Measurements from ENCODE around the gene RNF181. TPM values are rescaled to one million over a fixed set of nuclear protein-coding genes. Genes with fewer than 3 reads are reported as not detected.

Gene RNF181
- total RNA-seq, 1 experiment from 2014 or later = 123 TPM

DNA sequence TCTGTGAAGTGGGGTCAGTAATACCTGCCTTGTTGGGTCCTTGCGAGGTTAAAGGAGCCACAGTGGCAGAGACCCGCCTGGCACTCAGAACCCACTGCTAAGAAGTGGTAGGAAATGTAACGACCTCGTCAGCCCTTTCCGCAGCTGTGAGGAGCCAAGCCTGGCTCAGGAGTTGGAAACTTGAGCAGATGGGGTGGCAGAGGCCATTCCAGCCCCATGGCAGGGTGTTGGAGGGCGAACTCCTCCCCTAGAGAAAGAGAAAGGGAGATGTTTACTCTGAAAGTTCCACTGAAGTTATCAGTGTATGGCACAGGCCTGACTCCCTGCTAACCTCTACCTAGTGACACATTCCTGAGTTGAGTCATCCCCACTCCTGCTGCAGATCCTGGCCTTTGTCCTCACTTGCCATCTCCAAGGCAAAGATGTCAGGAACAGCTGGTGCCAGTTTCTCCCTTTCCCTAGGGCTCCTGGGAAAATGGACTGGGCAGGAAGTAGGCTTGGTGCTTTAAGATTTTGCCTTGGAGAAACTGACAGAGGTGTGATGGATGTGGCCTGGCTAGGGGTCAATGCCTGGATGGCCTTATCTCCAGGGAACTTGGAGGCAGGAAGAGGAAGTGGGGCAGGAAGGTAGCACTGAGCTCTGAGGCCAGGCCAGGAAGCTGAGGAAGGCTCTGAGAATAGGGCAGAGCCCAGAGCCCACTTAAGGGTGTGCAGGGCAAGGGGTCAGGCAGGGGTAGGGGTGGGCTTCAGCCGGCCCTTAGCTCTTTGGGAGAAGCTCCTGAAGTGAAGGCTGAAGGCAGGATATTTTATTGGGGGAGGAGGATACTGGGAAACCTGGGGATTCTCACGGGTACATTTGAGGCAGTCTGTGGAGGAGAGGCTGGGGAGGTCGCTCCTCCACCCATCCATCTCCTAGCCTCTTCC lies 10.4 kb upstream of the RNF181 start:
- DNase-seq = peak; percentile 79 to 90
- Mint-ChIP-seq H3K36me3 (ENCODE audit: insufficient read depth, unreplicated experiment) (peaks cover 31% of the 10 kb centered on the region), H3K4me3 (ENCODE audit: unreplicated experiment) (peak overlapping the region; percentile 76), H3K4me1 (ENCODE audit: low read depth, unreplicated experiment) (peaks cover 34% of the 10 kb centered on the region), H3K27me3 (ENCODE audit: insufficient read depth, unreplicated experiment) (peaks cover 10% of the 10 kb centered on the region), H3K9me3 (ENCODE audit: unreplicated experiment) (no peaks in the 10 kb centered on the region), H3K27ac (ENCODE audit: unreplicated experiment) (peak overlapping the region; percentile 83)
- ChIA-PET CTCF (interaction anchor here (0.6 to 1.0 kb wide), 2 partner anchors 13 to 148 kb away, joined by 3 to 9 read pairs; no protein-coding TSS in a partner anchor), POLR2A (interaction anchor here (0.6 to 1.2 kb wide), 5 partner anchors 10 to 523 kb away, joined by 3 to 8 read pairs (median 6); partner anchors contain the start of genes C2orf68, GGCX and RNF181)
- BruUV-seq (replicated peaks) = TSS peak; percentile 38
- H3K4me1 ChIP-seq = peaks cover 27% of the 10 kb centered on the region
- no peaks in the 10 kb centered on the region; the same call in 1 of the 2 replicates for H3K36me3 ChIP-seq (ENCODE audit: control insufficient read depth, insufficient read depth, low read length)
- no peaks in the 10 kb centered on the region for H3K9me3 ChIP-seq
- TF ChIP-seq CTCF (IDR thresholded peaks at IDR 0.05; ENCODE audit: insufficient read depth in 1 of 2, low read depth in 1 of 2, low read length in 1 of 2, severe bottlenecking in 1 of 2, unreplicated experiment in 1 of 2) = no peak
- peak overlapping the region; percentile 47 for H3K4me3 ChIP-seq (ENCODE audit: low read depth, low read length)
- H3K27me3 ChIP-seq (replicated peaks; ENCODE audit: control insufficient read depth, insufficient read depth, low read length) = no peaks in the 10 kb centered on the region
- intact Hi-C loops (cut with micrococcal nuclease; ENCODE audit: unreplicated experiment) = loop anchor here (1.0 kb wide), 4 partner anchors 8 to 24 kb away; partner anchors contain the start of genes GGCX, RNF181, TMEM150A and VAMP8

DNA sequence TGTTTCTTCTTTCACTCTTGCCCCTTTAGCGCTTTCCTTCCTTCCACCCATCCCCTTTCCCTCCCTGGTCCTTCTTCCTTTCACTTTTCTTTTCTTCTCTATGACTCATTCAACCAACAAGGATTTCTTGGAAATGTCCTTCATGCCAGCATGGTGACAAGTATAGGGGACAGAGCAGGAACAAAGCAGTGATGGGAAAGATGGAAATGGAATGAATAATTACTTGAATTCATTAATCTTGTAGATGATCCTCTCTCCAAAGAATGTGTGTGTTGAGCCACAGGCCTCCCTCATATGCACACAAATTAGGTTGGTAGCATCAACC lies 9.8 kb upstream of the RNF181 start:
- POLR2A ChIA-PET = interaction anchor here (1.0 to 1.2 kb wide), 4 partner anchors 9 to 26 kb away, joined by 3 to 8 read pairs (median 6); partner anchors contain the start of genes C2orf68, GGCX and RNF181
- Mint-ChIP-seq H3K27ac (ENCODE audit: unreplicated experiment) (no peak overlapping the region), H3K9me3 (ENCODE audit: unreplicated experiment) (no peaks in the 10 kb centered on the region), H3K36me3 (ENCODE audit: insufficient read depth, unreplicated experiment) (peaks cover 31% of the 10 kb centered on the region), H3K27me3 (ENCODE audit: insufficient read depth, unreplicated experiment) (peaks cover 10% of the 10 kb centered on the region), H3K4me1 (ENCODE audit: low read depth, unreplicated experiment) (peaks cover 41% of the 10 kb centered on the region), H3K4me3 (ENCODE audit: unreplicated experiment) (peak overlapping the region; percentile 76)
- H3K36me3 ChIP-seq (ENCODE audit: control insufficient read depth, insufficient read depth, low read length) = no peaks in the 10 kb centered on the region; the same call in 1 of the 2 replicates
- TF ChIP-seq CTCF (IDR thresholded peaks at IDR 0.05; ENCODE audit: insufficient read depth in 1 of 2, low read depth in 1 of 2, low read length in 1 of 2, severe bottlenecking in 1 of 2, unreplicated experiment in 1 of 2) = no peak
- no TSS peak for BruUV-seq (replicated peaks)
- DNase-seq = no peak
- H3K27me3 ChIP-seq (replicated peaks; ENCODE audit: control insufficient read depth, insufficient read depth, low read length) = no peaks in the 10 kb centered on the region
- CTCF ChIA-PET = interaction anchor here (0.6 to 1.0 kb wide), 2 partner anchors 12 to 148 kb away, joined by 3 to 9 read pairs; no protein-coding TSS in a partner anchor
- peaks cover 33% of the 10 kb centered on the region for H3K4me1 ChIP-seq
- intact Hi-C loops (cut with micrococcal nuclease; ENCODE audit: unreplicated experiment) = loop anchor here (1.0 kb wide), 4 partner anchors 8 to 24 kb away; partner anchors contain the start of genes GGCX, RNF181, TMEM150A and VAMP8
- H3K4me3 ChIP-seq (ENCODE audit: low read depth, low read length) = no peak overlapping the region
- no peaks in the 10 kb centered on the region for H3K9me3 ChIP-seq

GRCh38 chr2:85588236-85588635 lies 7.3 kb upstream of the RNF181 start:
- no TSS peak for BruUV-seq (replicated peaks)
- Mint-ChIP-seq H3K27ac (ENCODE audit: unreplicated experiment) (no peak overlapping the region), H3K4me1 (ENCODE audit: low read depth, unreplicated experiment) (peaks cover 46% of the 10 kb centered on the region), H3K36me3 (ENCODE audit: insufficient read depth, unreplicated experiment) (peaks cover 17% of the 10 kb centered on the region), H3K27me3 (ENCODE audit: insufficient read depth, unreplicated experiment) (peaks cover 10% of the 10 kb centered on the region), H3K4me3 (ENCODE audit: unreplicated experiment) (no peak overlapping the region), H3K9me3 (ENCODE audit: unreplicated experiment) (no peaks in the 10 kb centered on the region)
- H3K4me3 ChIP-seq (ENCODE audit: low read depth, low read length) = no peak overlapping the region
- CTCF ChIA-PET = interaction anchor here (1.2 kb wide), 1 partner anchor 15 kb away, joined by 10 read pairs; the partner anchor contains the start of gene TMEM150A
- peaks cover 33% of the 10 kb centered on the region for H3K4me1 ChIP-seq
- no peak for DNase-seq
- POLR2A ChIA-PET = interaction anchor here (0.5 to 1.6 kb wide), 4 partner anchors 7 to 50 kb away, joined by 5 to 13 read pairs (median 8); partner anchors contain the start of genes C2orf68, GGCX, MAT2A and RNF181
- intact Hi-C loops (cut with micrococcal nuclease; ENCODE audit: unreplicated experiment) = no loop called here
- no peaks in the 10 kb centered on the region for H3K9me3 ChIP-seq
- no peak for TF ChIP-seq CTCF (IDR thresholded peaks at IDR 0.05; ENCODE audit: insufficient read depth in 1 of 2, low read depth in 1 of 2, low read length in 1 of 2, severe bottlenecking in 1 of 2, unreplicated experiment in 1 of 2)
- H3K36me3 ChIP-seq (ENCODE audit: control insufficient read depth, insufficient read depth, low read length) = no peaks in the 10 kb centered on the region
- no peaks in the 10 kb centered on the region for H3K27me3 ChIP-seq (replicated peaks; ENCODE audit: control insufficient read depth, insufficient read depth, low read length)

Measured in Caco-2 (cell line).